Activated CD4-positive, alpha-beta T cell treated with anti-CD3 and anti-CD28 coated beads, Interleukin-10, Interleukin-2, amounts not matched to agents 100 ng/mL and 50 ng/mL, durations not matched to agents 16 hours and 8 hours (primary cell): ENCODE results near the gene GALNT18.

ENCODE experiments used
- DNase-seq: peaks from one replicate; pipeline ENCODE4 v3.0.0-alpha.2; 2020

The GALNT18 gene

DNA sequence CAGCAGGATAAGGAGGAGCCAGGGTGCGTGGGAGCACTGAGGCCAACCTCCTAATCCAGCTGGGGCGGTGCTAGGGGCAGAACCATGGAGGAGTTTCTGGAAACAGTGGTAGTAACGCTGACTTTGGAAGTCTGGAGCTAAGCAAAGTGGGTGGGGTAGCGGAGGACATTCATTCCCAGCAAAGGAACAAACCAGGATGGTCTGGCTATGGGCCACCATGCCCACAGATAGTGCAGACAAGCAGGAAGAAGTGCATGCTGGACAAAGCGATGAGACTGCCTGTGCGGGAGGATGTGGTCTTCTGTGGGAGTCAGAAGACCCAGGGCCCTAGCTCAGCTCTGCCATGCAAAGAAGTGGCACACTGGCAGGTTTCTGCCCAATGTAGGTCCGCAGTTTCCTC, 197.1 kb downstream of the GALNT18 start:
- DNase-seq = no peak

DNA sequence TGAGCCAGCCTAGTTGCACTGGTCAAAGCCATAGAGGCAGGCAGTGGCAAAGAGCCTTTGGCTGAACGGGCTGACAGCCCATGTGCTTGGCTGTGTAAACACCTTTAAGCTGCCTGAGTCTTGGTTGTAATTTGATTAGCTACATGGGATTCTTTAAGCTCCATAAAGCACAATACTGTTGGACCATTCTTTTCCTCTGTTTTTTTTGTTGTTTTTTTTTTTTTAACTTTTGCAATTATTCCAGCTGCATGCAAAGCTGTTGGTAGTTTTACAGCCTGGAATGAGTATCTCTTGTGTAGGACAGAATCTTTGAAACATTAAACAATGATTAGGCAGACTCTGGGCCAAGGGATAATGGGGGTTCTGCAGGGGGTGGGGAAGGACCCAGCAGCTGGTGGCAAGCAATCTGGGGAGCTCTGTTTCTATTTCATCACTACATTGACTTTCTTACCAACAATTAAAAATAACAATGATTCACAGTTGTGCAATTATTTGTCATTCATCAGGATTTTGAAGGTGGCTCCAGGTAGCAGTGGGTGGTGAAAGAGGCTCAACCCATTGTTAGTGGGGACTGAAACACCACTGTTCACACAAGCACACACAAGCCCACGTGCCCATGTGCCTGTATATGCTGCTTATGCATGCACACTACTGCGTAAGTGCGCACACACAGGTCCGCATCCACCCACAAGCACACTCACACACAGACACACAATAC, 199.2 kb downstream of the GALNT18 start:
- DNase-seq = no peak

DNA sequence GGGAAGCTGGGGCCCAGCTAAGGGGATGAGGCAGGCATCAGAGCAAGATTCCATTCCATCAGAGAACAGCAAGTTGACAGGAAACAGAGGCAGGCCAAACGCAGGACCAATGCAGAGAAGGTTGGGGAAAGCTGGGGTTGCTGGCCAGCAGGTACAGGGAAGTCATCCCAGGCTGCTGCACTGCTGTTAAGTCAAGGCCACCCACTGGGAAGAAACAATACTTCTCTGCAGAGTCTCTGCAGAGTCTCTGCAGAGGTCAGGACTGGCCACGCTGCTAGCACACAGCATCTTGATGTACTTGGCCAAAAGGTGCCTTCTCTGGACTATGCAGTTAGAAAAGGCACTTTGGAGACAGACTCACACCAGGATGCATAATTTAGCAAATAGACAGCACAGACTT, 200.3 kb downstream of the GALNT18 start:
- no peak for DNase-seq

DNA sequence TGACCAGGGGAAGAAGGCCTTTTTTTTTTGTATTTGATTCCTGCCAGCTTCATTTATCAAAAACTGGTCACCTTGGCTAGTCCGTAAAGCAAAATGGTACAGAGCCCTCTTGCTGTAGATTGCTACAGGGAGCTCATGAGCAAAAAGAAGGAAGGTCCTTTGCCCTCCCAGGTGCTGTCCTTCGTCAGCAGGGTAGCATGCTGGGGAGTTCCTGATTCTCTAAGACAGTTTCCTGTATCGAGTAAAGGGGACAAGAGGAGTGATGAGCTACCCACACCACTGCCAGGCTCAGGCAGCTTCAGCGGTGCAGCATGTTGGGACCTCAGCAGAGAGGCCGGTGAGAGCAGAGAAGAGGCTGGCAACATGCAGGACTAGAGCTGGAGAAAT, 200.9 kb downstream of the GALNT18 start:
- no peak for DNase-seq

DNA sequence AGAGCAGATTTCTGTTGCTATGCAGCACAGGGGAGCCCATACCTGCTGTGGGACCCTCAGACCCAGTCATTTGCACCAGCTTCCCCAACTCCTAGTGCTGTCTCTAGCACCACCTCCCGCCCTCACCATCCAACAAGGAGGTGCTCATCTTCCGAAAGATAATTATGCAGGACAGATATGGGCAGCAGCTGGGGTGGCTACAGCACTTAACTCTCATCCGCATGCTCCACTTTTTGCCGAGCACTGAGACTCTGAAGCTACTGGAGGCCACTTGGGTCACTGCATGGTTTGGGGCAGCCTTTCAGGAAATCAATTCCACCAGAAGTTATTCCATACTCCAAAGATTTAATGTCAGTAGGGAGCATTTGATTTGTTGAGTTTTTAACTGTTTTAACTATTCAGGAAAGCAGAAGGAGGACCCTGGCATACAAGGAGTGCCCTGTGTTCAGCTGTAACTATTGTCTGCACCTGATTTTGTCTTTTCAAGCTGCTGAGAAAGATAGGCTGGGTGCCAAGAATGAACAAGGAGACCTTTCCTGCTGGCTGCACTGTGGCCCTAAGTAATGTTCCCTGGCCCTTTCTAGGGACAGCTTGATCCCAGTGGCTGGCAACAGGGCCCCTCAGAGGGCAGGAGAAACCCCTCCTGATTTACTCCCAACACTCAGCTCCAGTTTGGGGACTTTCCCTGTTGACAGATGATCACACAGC, 201.5 kb downstream of the GALNT18 start:
- DNase-seq = no peak

DNA sequence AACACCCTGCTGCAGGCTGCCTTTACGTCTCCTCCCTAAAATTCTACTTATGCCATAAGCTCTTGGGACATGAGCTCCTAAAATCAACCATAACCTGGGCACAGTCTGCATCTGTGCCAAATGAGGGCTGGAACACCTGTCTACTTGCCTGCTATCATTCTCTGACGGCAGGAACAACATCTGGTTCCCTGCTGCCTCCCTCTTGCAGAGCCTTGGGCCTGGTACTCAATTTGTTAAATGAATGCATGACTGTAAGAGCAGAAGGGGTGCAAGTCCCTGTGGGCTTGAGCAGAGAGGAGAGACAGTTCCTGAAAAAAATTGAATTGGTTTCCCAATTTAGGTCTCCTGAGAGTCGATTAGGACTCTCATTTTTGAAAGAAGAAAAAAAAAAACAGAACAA, 202.1 kb downstream of the GALNT18 start:
- no peak for DNase-seq

DNA sequence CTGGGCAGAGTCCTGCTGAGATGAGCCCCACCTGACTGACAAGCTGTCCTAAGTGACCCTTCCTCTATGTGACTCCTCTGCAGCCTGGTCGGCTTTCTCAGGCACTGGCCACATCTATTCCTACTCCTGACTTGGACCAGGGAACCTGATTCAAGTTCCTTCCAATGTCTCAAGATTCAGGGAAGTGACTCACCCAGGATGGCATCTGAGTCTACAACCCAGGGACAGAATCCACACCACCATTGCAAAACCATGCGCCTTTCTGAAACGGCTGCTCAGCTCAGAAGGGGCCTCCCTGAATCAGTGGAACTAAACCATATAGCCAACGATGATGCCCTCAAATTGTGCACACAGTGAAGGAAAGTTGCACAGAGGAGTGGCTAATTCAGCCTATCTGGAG, 204.9 kb downstream of the GALNT18 start:
- no peak for DNase-seq

DNA sequence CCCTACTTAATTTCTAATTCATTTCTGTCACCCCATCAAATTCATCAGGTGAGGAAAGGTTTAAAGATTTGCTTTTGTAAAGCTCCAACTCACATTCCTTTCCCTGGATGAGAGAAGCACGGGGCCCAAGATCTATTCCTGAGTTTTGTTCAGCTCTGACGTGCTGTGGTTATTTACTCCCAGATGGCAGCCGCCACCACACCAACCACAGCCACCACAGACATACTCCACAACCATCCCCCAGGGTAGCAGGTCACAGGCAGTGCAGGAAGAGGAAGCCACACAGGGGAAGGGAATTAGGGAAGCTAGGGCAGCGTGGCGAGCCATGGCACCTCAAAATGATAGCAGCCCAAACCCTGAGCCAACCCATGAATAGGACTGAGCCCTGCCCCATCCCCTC, 205.3 kb downstream of the GALNT18 start:
- peak; percentile 12 for DNase-seq

DNA sequence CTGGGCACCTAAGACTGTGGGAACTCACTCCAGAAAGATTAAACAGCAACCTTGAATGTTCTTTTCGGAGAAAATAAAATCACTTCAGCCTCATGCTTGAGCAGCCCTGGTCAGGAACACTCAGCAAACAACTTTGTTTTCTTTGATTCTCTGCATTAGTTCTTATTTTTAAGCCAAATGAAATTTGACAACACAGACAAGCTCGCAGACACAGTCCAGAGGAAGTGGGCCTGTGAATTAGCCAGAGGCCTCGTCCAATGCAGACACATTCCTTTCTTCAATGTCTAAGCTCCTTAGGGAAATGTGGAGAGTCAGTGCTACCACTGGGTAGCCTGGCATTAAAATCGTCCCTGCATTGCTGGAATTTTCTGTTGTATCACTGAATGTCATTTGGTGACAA, 205.9 kb downstream of the GALNT18 start:
- DNase-seq = no peak

DNA sequence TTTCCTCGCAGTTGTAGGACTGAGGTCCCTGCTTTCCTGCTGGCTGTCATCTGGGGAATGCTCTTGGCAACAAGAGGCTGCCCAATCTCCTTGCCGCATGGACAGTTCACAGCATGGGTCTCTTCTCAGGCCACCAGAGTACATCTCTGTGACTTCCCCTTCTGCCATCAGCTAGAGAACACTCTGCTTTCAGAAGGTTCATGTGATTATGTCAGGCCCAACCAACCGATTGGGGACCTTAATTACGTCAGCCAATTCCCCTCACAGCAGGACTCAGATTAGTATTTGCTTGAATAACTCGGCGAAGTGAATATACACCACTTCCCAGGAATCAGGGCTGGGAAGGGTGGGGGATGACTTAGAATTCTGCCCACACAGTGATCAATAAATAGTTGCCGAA, 206.8 kb downstream of the GALNT18 start:
- DNase-seq = no peak

DNA sequence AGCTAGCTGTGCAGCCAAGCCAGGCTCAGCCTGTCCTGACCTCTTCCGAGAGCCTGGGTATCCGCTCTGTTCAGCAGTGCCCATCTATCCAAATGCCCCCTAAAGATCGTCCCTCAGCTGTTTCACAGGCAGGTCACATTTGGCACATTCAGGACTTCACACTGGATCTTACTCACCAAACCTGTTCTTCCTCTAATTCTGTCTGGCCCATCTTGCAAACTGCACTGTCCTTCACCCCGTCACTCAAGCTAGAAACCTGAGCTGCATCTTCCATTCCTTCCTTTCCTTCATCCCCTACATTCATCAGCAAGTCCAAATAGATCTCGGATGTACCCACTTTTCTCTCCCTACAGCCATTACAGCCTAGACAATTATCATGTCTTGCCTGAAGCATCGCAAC, 208.0 kb downstream of the GALNT18 start:
- DNase-seq = no peak

DNA sequence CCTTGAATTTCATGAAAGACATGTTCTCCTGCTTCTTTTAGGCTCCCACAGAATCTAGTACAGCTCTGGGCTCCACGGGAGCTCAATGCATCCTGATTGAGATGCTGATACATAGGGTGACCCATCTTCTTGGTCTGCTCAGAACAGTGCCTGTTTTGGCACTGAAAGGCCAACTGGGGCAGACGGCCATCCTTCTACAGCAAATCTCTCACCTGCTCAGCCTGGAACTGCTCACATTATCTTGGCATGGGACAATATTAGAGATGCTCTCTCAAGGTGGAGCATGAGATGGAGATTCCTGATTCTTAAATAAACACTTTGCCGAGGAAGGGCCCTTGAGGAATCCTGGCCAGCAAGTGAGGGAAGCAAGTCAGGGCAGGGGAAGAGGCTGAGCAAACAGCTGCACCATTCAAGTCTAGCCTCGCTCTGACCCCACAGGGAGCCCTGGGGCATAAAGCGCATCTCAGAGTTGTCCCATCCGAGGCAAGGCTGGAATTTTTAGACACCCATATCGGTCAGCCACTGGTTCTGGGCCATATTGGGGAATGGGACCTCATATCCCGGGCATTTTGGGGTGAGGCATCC, 210.3 kb downstream of the GALNT18 start:
- DNase-seq = no peak

DNA sequence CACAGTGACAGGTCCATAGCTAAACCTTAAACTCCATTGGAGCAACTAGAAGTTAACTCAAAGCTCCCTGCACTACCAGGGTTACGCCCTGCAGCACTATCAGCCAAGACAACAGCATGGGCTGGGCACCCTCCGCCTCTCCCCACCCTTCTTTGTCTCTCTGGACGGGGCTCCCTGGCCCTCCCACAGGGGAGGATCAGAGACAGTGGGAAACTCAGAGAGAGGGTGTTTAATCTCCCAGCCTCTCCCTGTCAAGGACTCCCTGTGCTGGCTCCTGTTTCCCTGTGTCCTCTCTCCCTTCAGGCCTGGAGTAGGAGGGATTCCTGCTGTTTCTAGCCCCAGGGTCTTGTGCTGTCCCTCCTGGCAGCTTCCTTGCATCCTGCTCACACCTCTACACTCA, 211.9 kb downstream of the GALNT18 start:
- DNase-seq = no peak

DNA sequence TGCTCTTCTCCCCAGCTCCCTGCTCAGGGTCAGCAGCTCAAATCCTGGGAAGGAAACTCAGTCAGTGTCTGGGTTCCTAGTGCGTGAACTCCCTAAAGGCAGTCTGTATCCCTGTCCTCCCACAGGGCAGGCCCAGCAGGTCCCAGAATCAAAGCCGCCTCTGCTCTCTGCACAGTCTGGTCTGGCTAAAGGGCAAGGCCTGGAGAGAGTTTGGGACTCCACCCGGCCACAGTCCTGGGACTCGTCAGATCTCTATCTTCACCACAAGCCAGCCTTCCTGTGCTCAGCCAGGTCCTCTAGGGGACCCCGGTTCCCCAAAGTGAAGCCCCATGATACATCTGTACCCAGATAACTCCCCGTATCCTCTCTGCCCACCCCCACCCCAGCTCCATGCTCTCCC, 212.6 kb downstream of the GALNT18 start:
- DNase-seq = no peak

DNA sequence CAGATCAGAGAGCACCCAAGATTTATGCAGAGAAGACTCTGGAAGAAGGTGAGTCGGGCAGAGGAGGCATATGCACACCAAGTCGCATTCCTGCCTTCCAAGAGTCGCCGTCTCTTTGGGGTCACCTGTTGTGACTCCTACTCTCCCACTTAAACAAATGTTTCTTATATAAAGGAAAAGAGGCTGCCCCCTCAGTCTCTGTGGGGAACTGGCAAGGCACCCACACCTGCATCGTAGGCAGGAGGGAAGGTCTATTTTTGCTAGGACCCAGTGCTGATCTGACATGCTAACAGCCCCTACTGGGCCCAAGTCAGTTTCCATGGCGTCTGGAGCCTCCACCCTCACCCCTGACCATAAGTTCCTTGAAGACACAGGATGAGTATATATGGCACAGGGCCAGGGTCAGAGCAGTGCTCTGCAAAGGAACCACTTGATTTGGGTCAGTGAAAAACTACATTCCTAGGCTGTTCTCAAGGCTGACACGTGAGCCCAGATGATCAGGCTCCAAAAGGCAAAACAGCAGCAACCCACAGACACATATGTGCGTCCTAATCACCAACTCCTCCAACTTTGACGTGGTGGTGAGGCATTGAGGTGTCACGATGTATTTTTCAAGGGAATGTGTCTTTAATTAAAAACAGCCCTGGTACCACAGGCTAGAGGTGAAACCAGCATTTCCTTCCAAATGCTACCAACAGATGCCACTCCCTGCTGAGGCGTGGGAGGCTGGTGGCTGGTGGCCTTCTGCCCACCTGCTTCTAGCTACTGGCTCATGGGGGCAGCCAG, 213.2 kb downstream of the GALNT18 start:
- DNase-seq = no peak

DNA sequence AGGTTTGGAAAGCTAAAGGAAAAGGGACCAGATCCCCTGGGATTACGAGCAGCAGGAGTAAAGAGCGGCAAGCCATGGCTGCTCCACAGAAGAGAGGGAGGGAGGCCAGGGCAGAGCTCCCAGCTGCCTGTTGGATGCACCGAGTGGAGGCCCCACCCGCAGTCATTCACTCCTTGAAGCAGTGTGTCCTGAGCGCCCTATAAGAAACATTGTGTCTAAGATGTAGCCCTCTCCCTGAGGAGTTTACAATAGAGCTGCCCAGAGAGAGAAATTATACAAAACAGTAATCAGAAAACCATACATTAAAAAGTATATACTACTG, 214.1 kb downstream of the GALNT18 start:
- no peak for DNase-seq

DNA sequence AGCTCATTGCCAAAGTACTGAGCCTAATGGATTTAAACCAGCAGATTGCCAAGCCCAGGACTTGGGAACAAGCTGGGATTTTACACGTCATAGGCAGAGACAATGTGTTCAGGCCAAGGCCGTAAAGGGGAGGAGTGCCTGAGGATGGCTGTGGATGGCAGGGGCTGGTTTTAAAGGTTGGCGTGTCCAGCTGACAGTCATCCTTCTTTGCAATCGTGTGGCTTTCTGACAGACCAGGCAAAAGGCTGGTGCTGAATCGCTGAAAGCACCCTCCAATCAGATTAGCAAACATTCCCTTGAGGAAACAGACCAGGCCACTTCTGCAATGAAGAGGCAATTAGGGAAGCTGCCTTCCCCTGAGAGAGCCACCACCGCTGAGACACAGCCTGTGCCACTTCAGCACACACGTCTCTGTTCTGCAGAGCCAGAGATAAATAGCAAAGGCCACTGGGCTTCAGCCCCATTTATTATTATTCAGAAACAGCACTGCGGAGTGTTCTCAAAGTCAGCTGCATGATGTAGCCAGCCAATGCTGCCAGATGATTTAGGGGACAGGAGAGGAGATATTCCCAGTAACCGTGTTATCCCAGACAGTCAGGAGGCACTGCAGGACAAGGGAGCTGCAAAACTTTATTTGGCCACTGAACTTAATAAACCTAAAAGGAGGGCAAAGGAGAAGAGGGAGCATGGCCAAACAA, 214.6 kb downstream of the GALNT18 start:
- no peak for DNase-seq

DNA sequence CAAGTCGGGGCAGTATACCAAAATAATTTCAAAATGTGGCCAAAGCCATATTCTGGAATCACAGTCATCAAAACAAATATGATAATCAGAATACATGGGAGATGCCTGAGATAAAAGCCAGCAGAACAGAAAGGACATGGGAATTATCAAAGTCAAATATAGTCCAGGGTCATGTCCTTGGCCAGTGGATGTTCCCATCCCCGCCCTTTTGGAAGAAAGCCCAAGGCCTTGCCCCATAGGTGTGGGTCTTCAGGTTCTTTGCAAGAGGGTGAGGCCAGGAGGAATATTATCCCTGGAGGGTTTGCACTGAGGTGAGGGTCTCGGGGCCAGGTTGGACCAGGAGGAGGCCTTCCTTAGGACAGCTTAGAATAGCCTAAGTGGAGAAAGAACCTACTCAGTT, 215.2 kb downstream of the GALNT18 start:
- no peak for DNase-seq

DNA sequence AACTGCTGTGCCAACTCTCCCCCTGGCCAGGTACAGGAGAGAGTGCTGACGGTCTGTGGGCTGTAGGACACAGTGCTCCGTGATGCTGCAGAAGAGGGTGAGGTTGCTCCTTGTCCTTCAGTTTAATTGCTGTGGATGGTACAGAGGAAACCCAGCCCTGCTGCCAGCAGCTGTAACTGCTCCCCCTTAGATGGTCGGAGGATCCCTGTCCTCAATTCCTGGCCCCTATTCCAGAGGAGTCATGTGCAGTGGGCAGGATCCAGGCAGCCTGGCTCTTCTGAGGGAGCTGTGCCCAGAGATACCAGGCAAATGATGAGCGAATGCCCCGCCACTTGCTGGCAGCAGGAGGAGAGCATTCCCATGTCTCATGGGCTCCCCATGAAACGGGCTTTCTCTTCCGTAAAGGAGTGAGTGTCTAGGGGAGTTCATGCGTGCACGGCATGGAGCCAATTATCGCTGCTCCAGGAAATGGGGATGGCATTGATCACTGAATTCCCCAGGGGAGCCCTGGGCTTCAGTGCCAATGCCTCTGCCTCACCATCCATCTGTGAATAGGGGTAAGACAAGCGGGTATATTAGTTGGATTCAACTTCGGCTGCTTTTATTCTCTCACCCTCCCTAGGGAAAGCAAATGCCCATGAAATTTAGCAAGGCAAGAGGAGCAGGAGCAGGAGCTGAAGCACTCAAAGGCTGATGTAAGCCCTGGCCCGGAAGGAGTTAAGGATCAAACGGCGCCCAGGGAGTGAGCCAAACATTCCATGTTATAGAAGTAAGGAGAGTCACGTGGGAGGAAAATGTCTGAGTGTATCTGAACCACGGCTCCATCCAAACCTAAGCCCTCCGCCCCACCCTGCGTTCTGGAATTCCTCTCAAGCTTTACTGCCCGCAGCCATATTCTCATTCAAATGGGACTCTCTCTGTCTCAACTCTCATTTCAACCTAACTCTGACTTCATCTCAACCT, 217.8 kb downstream of the GALNT18 start:
- DNase-seq = no peak

DNA sequence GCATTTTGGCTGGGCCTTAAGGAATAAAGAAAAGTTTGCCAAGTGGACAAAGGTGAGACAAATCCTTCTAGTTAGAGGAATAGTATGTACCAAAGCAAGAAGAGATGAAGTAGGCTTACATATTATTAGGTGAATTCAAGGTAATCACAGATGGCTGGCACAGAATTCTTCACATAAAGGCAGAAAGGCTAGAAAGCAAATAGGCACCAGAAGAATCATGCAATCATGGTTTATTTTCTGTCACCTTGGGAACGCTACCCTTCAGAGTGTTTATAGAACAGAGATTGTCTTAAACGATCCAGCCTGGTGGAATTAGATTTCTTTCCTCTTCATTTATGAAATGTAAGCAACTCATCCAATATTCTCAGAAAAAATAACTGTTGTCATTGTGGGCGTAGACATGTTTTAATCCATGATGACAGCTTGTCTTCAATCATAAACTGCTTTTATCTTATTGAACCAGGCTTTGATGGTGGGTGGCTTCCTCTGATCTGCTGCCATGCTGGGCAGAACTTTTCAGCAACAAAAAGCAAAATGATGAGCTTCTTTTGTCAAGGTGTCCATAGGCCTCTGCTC, 219.8 kb downstream of the GALNT18 start:
- no peak for DNase-seq

DNA sequence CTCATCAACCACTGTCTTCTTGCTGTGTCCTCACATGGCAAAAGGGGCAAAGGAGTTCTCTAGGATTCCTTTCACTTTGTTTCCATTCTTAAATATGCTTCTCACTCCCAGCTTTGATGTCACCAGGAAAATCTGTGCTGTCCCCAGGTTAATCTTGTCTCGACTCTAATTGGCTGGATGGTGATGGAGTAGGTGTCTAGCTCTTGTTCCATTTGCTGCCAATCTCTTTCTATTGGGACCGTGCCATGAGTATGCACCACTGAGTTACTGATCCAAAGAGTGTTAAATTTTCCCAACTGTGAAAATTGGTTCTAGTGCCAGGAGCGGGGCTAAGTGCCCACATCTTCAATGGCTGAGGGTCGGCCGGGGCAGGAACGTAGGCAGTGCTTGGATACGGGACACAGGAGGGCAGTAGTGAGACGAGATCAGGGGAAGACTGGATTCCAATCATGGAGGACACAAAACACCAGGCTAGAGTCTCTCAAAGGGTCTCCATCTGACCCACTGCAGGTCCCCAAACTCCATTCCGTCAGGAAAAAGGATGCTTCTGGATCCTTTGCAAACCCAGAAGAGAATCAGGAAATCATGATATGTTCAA, 221.1 kb downstream of the GALNT18 start:
- DNase-seq = no peak
